HepG2 (cell line): ENCODE results near the gene RBM8A. TPM values are rescaled to one million over a fixed set of nuclear protein-coding genes. Genes with fewer than 3 reads are reported as not detected.

Experiments
- ARID2 ChIP-seq: sonication (generic); formaldehyde crosslinking; IDR thresholded peaks from 2 replicates; pipeline ENCODE4 v1.8.1; 2022; ENCODE audit warnings: mild to moderate bottlenecking, missing genetic modification reagents, borderline replicate concordance
- ARNT2 ChIP-seq: sonication (generic); formaldehyde crosslinking; IDR thresholded peaks from 2 replicates; pipeline ENCODE4 v1.8.0; 2022; ENCODE audit warnings: mild to moderate bottlenecking, low read depth, missing genetic modification reagents, moderate library complexity
- CEBPG ChIP-seq: IDR thresholded peaks from 2 replicates; pipeline ENCODE4 v1.6.1; 2016
- CHD2 ChIP-seq: IDR thresholded peaks from 2 replicates; pipeline ENCODE4 v1.6.1; 2011; ENCODE audit warnings: low read depth, low read length, improper control_type of control experiment
- DNMT1 ChIP-seq: sonication (generic); formaldehyde crosslinking; IDR thresholded peaks from 2 replicates; pipeline ENCODE4 v1.5.1; 2020; ENCODE audit warnings: mild to moderate bottlenecking, missing genetic modification reagents
- GABPA ChIP-seq, 2 experiments: IDR thresholded peaks; 2 replicates each; pipeline ENCODE4 v1.6.1; 2011 to 2016; ENCODE audit warnings: low read depth in 2 of 2, low read length in 1 of 2, missing biosample characterization in 1 of 2, missing genetic modification characterization in 1 of 2
- HMGA1 ChIP-seq: sonication (generic); formaldehyde crosslinking; conservative IDR thresholded peaks from 2 replicates; pipeline ENCODE4 v1.4.0; 2020; ENCODE audit warnings: missing genetic modification reagents
- HNRNPL ChIP-seq: fragments of 200-400 bp; formaldehyde crosslinking; IDR thresholded peaks from 2 replicates; pipeline ENCODE4 v1.6.1; 2017; ENCODE audit warnings: mild to moderate bottlenecking, low read depth, low read length
- HOXA5 ChIP-seq: sonication (generic); formaldehyde crosslinking; IDR thresholded peaks from 2 replicates; pipeline ENCODE4 v1.4.0; 2020; ENCODE audit warnings: missing genetic modification reagents
- MTA3 ChIP-seq: sonication (generic); formaldehyde crosslinking; IDR thresholded peaks from 2 replicates; pipeline ENCODE4 v1.4.0; 2020; ENCODE audit warnings: missing genetic modification reagents
- NFYB ChIP-seq: sonication (generic); formaldehyde crosslinking; IDR thresholded peaks from 2 replicates; pipeline ENCODE4 v1.4.0; 2020; ENCODE audit warnings: missing genetic modification reagents
- NKX3-1 ChIP-seq: sonication (generic); formaldehyde crosslinking; IDR thresholded peaks from 2 replicates; pipeline ENCODE4 v1.5.0; 2020; ENCODE audit warnings: missing genetic modification reagents
- PCBP1 ChIP-seq: fragments of 200-400 bp; formaldehyde crosslinking; IDR thresholded peaks from 2 replicates; pipeline ENCODE4 v1.6.1; 2017; ENCODE audit warnings: mild to moderate bottlenecking, low read depth, low read length, borderline replicate concordance
- SNRNP70 ChIP-seq: fragments of 200-400 bp; formaldehyde crosslinking; IDR thresholded peaks from 2 replicates; pipeline ENCODE4 v1.6.1; 2017; ENCODE audit warnings: mild to moderate bottlenecking, low read depth, low read length, moderate library complexity
- SPEN ChIP-seq: sonication (generic); formaldehyde crosslinking; IDR thresholded peaks from 2 replicates; pipeline ENCODE4 v1.5.1; 2020; ENCODE audit warnings: low read depth, mild to moderate bottlenecking, missing genetic modification reagents
- SRY ChIP-seq: sonication (generic); formaldehyde crosslinking; IDR thresholded peaks from 2 replicates; pipeline ENCODE4 v1.8.0; 2022; ENCODE audit warnings: mild to moderate bottlenecking, missing genetic modification reagents
- STAG1 ChIP-seq: sonication (generic); formaldehyde crosslinking; IDR thresholded peaks from 2 replicates; pipeline ENCODE4 v1.4.0; 2020; ENCODE audit warnings: missing genetic modification reagents
- TBL1XR1 ChIP-seq: fragments of 150-350 bp; IDR thresholded peaks from 2 replicates; pipeline ENCODE4 v1.6.1; 2014; ENCODE audit warnings: borderline replicate concordance, low read length; ENCODE audit not compliant: partially characterized antibody
- TEAD2 ChIP-seq: sonication (generic); formaldehyde crosslinking; IDR thresholded peaks from 2 replicates; pipeline ENCODE4 v1.9.0; 2021; ENCODE audit warnings: missing genetic modification reagents
- TOE1 ChIP-seq: sonication (generic); formaldehyde crosslinking; IDR thresholded peaks from 2 replicates; pipeline ENCODE4 v1.4.0; 2020; ENCODE audit warnings: mild to moderate bottlenecking, missing genetic modification reagents
- ZNF34 ChIP-seq: sonication (generic); formaldehyde crosslinking; IDR thresholded peaks from 2 replicates; pipeline ENCODE4 v1.4.0; 2020; ENCODE audit warnings: mild to moderate bottlenecking, missing genetic modification reagents, borderline replicate concordance
- ZNF496 ChIP-seq: sonication (generic); formaldehyde crosslinking; IDR thresholded peaks from 2 replicates; pipeline ENCODE4 v1.8.1; 2023; ENCODE audit warnings: mild to moderate bottlenecking, moderate library complexity, missing genetic modification reagents; ENCODE audit not compliant: insufficient replicate concordance
- ZNF547 ChIP-seq: sonication (generic); formaldehyde crosslinking; IDR thresholded peaks from 2 replicates; pipeline ENCODE4 v1.5.1; 2020; ENCODE audit warnings: mild to moderate bottlenecking, missing genetic modification reagents
- ZNF674 ChIP-seq: sonication (generic); formaldehyde crosslinking; IDR thresholded peaks from 2 replicates; pipeline ENCODE4 v1.5.0; 2020; ENCODE audit warnings: low read depth, mild to moderate bottlenecking, missing genetic modification reagents
- polyA plus RNA-seq, 8 experiments: library from polyadenylated mRNA; depleted of rRNA in 3 of 8; stranded (reverse) in 7 of 8; unstranded in 1 of 8; fragments of >200 nt; fragmentation: Illumina TruSeq in 4 of 8; extraction: Trizol in 4 of 8; gene quantifications; 2 replicates each; pipeline versions ENCODE4 v1.2.1 to v1.2.3, GENCODE V29; 2011 to 2016; ENCODE audit warnings: low read depth in 4 of 8, missing spikeins in 1 of 8, mixed read lengths in 1 of 8; ENCODE audit not compliant: insufficient read depth in 1 of 8
- total RNA-seq, 5 experiments: library from RNA; depleted of rRNA; stranded (reverse); fragments of >200 nt; fragmentation: Illumina TruSeq; extraction: Trizol; gene quantifications; 2 replicates each; pipeline ENCODE4 v1.2.3, GENCODE V29; 2016; ENCODE audit warnings: low read depth in 1 of 5
- TF ChIP-seq, protein P1 (sequence below): sonication (generic); formaldehyde crosslinking; IDR thresholded peaks from 2 replicates; pipeline ENCODE4 v1.5.0; 2020; ENCODE audit warnings: missing genetic modification reagents, mild to moderate bottlenecking, borderline replicate concordance
- TF ChIP-seq, protein P2 (sequence below): sonication (generic); formaldehyde crosslinking; IDR thresholded peaks from 2 replicates; pipeline ENCODE4 v1.5.1; 2020; ENCODE audit warnings: mild to moderate bottlenecking, moderate library complexity, missing genetic modification reagents
- TF ChIP-seq, protein P3 (sequence below): sonication (generic); formaldehyde crosslinking; IDR thresholded peaks from 2 replicates; pipeline ENCODE4 v1.4.0; 2020; ENCODE audit warnings: missing genetic modification reagents

The RBM8A gene
- total and polyA plus RNA-seq, 2 of the 13 experiments (the other 11 are each of a cell fraction or from before 2014, with no cell fraction given) = 106 to 162 TPM

DNA sequence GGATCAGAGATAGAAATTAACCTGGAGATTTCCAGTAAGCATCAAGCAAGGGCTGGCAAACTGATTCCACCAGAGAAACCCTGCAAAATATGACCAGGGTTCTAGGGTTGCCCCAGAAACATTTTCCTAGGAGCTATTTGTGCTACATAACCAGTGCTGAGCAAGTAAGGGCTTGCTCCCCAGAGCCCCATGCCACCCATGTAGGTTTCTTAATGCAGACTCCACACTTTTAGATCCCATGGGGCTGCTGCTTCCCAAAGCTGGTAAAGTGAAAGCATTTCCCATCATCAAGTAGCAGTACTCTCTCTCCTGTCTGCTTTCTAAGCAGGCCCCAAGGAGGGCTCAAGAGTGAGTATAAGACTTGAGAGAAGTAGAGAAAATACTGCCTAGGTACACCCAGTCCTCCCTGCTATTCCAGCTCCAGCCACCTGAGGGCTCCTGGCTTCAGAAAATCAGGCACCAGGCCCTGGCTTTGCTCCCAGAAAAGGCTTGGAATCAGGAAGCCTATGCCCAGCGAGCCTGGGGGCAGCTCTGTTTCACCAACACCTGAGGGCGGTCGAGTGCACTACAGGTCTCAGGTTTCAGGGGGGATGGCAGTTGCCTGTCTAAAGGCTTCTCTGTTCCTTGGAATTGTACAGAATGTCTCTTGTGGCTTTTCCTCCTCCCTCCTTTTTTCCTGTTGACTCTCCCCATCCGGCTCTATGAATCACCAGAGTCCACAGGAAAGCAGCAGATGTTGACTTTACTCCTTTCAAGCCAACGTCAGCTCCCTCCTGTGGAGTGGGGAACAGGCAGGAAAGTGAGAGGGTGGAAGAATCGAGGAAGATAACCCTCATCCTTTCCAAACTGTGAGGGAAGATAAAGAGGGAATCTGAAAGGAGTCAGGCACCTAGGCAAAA, 35.4 kb downstream of the RBM8A start (continued):
- TF ChIP-seq, protein P1, sequence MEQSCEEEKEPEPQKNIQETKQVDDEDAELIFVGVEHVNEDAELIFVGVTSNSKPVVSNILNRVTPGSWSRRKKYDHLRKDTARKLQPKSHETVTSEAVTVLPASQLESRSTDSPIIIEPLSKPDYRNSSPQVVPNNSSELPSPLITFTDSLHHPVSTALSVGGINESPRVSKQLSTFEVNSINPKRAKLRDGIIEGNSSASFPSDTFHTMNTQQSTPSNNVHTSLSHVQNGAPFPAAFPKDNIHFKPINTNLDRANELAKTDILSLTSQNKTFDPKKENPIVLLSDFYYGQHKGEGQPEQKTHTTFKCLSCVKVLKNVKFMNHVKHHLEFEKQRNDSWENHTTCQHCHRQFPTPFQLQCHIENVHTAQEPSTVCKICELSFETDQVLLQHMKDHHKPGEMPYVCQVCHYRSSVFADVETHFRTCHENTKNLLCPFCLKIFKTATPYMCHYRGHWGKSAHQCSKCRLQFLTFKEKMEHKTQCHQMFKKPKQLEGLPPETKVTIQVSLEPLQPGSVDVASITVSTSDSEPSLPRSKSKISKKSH (CRISPR knock-in tag) = no peak; the same call in 1 of the 2 replicates
- TF ChIP-seq ZNF674 (CRISPR knock-in tag) (no peak), ARNT2 (no peak), TEAD2 (no peak), STAG1 (peak; percentile 95), SPEN (CRISPR knock-in tag) (peak; percentile 74; the same call in 1 of the 2 replicates), CHD2 (no peak), GABPA (IDR thresholded peaks at IDR 0.05; ENCODE audit: low read depth, low read length) (no peak), GABPA (CRISPR knock-in tag; IDR thresholded peaks at IDR 0.05; ENCODE audit: low read depth) (peak; percentile 54), SNRNP70 (no peak), NKX3-1 (CRISPR knock-in tag) (no peak), HNRNPL (no peak), HOXA5 (CRISPR knock-in tag) (0 out of 2 replicates have a peak, but pooled peaks have one; percentile 74), ZNF496 (CRISPR knock-in tag) (no peak), CEBPG (CRISPR knock-in tag) (peak; percentile 34; the same call in 1 of the 2 replicates), ARID2 (CRISPR knock-in tag) (0 out of 2 replicates have a peak, but pooled peaks have one; percentile 21), TBL1XR1 (no peak), DNMT1 (CRISPR knock-in tag) (no peak), ZNF34 (CRISPR knock-in tag) (no peak), HMGA1 (CRISPR knock-in tag) (no peak), MTA3 (no peak), NFYB (CRISPR knock-in tag) (no peak), PCBP1 (no peak), ZNF547 (CRISPR knock-in tag) (no peak), TOE1 (CRISPR knock-in tag) (no peak), SRY (CRISPR knock-in tag) (no peak; the same call in 1 of the 2 replicates)
- TF ChIP-seq, protein P2, sequence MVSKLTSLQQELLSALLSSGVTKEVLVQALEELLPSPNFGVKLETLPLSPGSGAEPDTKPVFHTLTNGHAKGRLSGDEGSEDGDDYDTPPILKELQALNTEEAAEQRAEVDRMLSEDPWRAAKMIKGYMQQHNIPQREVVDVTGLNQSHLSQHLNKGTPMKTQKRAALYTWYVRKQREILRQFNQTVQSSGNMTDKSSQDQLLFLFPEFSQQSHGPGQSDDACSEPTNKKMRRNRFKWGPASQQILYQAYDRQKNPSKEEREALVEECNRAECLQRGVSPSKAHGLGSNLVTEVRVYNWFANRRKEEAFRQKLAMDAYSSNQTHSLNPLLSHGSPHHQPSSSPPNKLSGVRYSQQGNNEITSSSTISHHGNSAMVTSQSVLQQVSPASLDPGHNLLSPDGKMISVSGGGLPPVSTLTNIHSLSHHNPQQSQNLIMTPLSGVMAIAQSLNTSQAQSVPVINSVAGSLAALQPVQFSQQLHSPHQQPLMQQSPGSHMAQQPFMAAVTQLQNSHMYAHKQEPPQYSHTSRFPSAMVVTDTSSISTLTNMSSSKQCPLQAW (CRISPR knock-in tag) = peak; percentile 92
- TF ChIP-seq, protein P3, sequence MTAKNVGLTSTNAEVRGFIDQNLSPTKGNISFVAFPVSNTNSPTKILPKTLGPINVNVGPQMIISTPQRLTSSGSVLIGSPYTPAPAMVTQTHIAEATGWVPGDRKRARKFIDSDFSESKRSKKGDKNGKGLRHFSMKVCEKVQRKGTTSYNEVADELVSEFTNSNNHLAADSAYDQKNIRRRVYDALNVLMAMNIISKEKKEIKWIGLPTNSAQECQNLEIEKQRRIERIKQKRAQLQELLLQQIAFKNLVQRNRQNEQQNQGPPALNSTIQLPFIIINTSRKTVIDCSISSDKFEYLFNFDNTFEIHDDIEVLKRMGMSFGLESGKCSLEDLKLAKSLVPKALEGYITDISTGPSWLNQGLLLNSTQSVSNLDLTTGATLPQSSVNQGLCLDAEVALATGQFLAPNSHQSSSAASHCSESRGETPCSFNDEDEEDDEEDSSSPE (CRISPR knock-in tag) = no peak
